Ramos (cell line): Measurements from ENCODE around the gene MCF2L2.
"Not testable (repeated sequence)": the region's sequence is repeated elsewhere in the genome, so short reads cannot be mapped to it uniquely, and the experiment has no call there.

ENCODE experiments used
- in situ Hi-C: fragments of 300-500 bp; cut with MboI; formaldehyde crosslinking; loops from one replicate; pipeline ENCODE4 v1.14.3; 2022; ENCODE audit warnings: low sequenced_read_pairs; ENCODE audit not compliant: unreplicated experiment

Gene MCF2L2

GRCh38 chr3:183195266-183195665, 233.2 kb downstream of the MCF2L2 start:
- in situ Hi-C loops: no loop called here

- in situ Hi-C loops: no loop called here
These were observed 234.4 kb downstream of the MCF2L2 start for GRCh38 chr3:183193762-183194689.

- in situ Hi-C loops: no loop called here
These were observed 235.6 kb downstream of the MCF2L2 start for GRCh38 chr3:183192650-183193300.

GRCh38 chr3:183189641-183190040, 238.8 kb downstream of the MCF2L2 start:
- in situ Hi-C loops: loop anchor here (10.0 kb wide), 1 partner anchor 195 kb away; no protein-coding TSS in a partner anchor

- in situ Hi-C loops: loop anchor here (10.0 kb wide), 1 partner anchor 196 kb away; no protein-coding TSS in a partner anchor
These were observed 239.4 kb downstream of the MCF2L2 start for GRCh38 chr3:183188895-183189462.

- in situ Hi-C loops: loop anchor here (10.0 kb wide), 1 partner anchor 199 kb away; no protein-coding TSS in a partner anchor
These were observed 242.7 kb downstream of the MCF2L2 start for GRCh38 chr3:183185696-183186095.

GRCh38 chr3:183182732-183183610, 245.4 kb downstream of the MCF2L2 start:
- in situ Hi-C loops: loop anchor here (10.0 kb wide), 1 partner anchor 202 kb away; no protein-coding TSS in a partner anchor

- in situ Hi-C loops: loop anchor here (10.0 kb wide), 1 partner anchor 203 kb away; no protein-coding TSS in a partner anchor
These were observed 246.3 kb downstream of the MCF2L2 start for GRCh38 chr3:183182073-183182472.

- in situ Hi-C loops: loop anchor here (10.0 kb wide), 1 partner anchor 203 kb away; no protein-coding TSS in a partner anchor
These were observed 246.8 kb downstream of the MCF2L2 start for GRCh38 chr3:183181606-183182005.

- in situ Hi-C loops: loop anchor here (10.0 kb wide), 1 partner anchor 204 kb away; no protein-coding TSS in a partner anchor
These were observed 247.6 kb downstream of the MCF2L2 start for GRCh38 chr3:183180784-183181295.

- in situ Hi-C loops: loop anchor here (10.0 kb wide), 1 partner anchor 205 kb away; no protein-coding TSS in a partner anchor
These were observed 248.2 kb downstream of the MCF2L2 start for GRCh38 chr3:183180110-183180783.

GRCh38 chr3:183179550-183179908, 248.9 kb downstream of the MCF2L2 start:
- in situ Hi-C loops: not testable (repeated sequence)

GRCh38 chr3:183178833-183179549, 249.4 kb downstream of the MCF2L2 start:
- in situ Hi-C loops: no loop called here

GRCh38 chr3:183178512-183178832, 249.9 kb downstream of the MCF2L2 start:
- in situ Hi-C loops: no loop called here

GRCh38 chr3:183172051-183172639, 256.3 kb downstream of the MCF2L2 start:
- in situ Hi-C loops: no loop called here

- in situ Hi-C loops: not testable (repeated sequence)
These were observed 260.4 kb downstream of the MCF2L2 start for GRCh38 chr3:183167975-183168374.

GRCh38 chr3:183163563-183163962, 264.9 kb downstream of the MCF2L2 start:
- in situ Hi-C loops: no loop called here
